ENCODE data around the gene CEBPE.

The CEBPE gene

GRCh38 chr14:23090254-23090636, 28.8 kb downstream of the CEBPE start:
- Histone ChIP-seq H3K4me2 (no peak overlapping the region), H3K4me1 (peaks cover 11 to 68% (median 16%) of the 10 kb centered on the region in 10 experiments), H3K27ac (no peak overlapping the region), H4K20me1 (peaks cover 44 to 83% (median 74%) of the 10 kb centered on the region in 11 experiments; a peak in 21 of 22 replicates), H3K27me3 (no peaks in the 10 kb centered on the region), H3K4me3 (no peak overlapping the region), H3K9ac (peak overlapping the region in 3 of 11 experiments; percentile 7 to 35 (median 22); a peak in 2 of 22 replicates), H3K36me3 (peaks cover 77 to 84% (median 83%) of the 10 kb centered on the region in 11 experiments), H3K9me3 (replicated peaks in 1 of 11) (no peaks in the 10 kb centered on the region)
- TF ChIP-seq Cebpa-rat (IDR thresholded peaks at IDR 0.05) = no peak

DNA sequence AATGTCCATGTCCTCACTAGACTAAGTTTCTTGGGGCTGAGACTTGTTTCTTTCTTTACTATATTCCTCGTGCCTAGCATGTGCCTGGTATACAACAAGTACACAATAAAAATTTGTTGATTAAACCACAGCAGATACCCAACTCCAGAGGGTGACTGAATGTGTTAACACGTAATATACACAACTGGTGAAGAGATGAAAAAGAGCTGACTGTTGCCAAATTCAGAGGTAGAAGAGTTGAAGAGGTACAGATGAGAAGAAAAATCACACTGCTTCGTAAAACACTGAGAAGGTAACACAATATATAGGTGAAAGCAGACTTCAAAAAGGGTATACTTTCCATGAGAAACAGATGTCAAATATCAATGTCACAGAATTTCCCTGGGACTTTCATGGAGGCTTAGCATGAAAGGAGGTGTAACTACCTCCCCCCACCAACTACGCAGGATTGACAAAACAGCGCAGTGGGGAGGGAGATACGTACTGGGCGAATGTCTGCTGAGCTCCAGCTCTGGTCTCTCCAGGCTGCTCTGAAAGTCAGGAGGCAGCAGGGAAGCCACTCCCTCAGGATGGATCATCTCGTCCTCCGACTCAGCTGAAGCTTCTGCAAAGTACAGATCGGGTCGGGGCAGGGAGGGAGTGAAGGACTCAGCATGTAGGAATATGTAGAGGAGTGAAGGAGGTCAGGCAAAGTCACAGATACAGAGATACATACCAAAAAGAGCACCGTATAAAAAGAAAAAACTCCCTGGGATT, 29.4 kb downstream of the CEBPE start:
- Histone ChIP-seq H4K20me1 (peaks cover 44 to 83% (median 74%) of the 10 kb centered on the region in 11 experiments; a peak in 21 of 22 replicates), H3K4me2 (no peak overlapping the region), H3K36me3 (peaks cover 82 to 90% (median 89%) of the 10 kb centered on the region in 11 experiments), H3K4me3 (no peak overlapping the region), H3K4me1 (peaks cover 11 to 73% (median 16%) of the 10 kb centered on the region in 10 experiments), H3K9me3 (replicated peaks in 1 of 11) (no peaks in the 10 kb centered on the region), H3K27me3 (no peaks in the 10 kb centered on the region), H3K9ac (peak overlapping the region in 3 of 11 experiments; percentile 7 to 35 (median 22); a peak in 1 of 22 replicates), H3K27ac (no peak overlapping the region)
- no peak for TF ChIP-seq Cebpa-rat (IDR thresholded peaks at IDR 0.05)

DNA sequence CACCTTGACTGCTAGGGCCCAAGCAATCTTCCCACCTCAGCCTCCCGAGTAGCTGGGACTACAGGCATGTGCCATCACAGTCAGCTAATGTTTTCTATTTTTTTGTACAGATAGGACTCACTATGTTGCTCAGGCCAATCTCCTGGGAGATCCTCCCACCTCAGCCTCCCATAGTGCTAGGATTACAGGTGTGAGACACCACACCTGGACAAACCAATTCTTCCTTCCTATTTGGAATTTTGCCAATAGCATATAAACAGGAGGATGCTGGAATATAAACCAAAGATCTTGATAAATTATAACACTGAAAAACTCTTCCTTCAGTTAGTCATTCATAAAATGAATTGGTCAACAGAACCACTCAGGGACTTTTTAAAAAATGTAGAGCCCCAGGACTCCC, 32.5 kb downstream of the CEBPE start:
- H3K4me1 ChIP-seq = peaks cover 0 to 67% (median 0%) of the 10 kb centered on the region in 10 experiments; a peak in 6 of 20 replicates
- no peaks in the 10 kb centered on the region for H3K27me3 ChIP-seq
- H3K36me3 ChIP-seq = peaks cover 95 to 100% (median 100%) of the 10 kb centered on the region in 11 experiments
- H3K4me2 ChIP-seq = peak overlapping the region in 2 of 11 experiments; percentile 31 to 69; a peak in 3 of 22 replicates
- H3K9me3 ChIP-seq (replicated peaks in 1 of 11) = no peaks in the 10 kb centered on the region
- no peak for TF ChIP-seq Cebpa-rat (IDR thresholded peaks at IDR 0.05)
- peak overlapping the region in 1 of 11 experiments; percentile 37; a peak in 1 of 22 replicates for H3K27ac ChIP-seq
- H4K20me1 ChIP-seq = peaks cover 13 to 81% (median 54%) of the 10 kb centered on the region in 11 experiments; a peak in 20 of 22 replicates
- H3K9ac ChIP-seq = peak overlapping the region in 2 of 11 experiments; percentile 1 to 35; a peak in 1 of 22 replicates
- no peak overlapping the region for H3K4me3 ChIP-seq

- no peak for TF ChIP-seq Cebpa-rat (IDR thresholded peaks at IDR 0.05)
- H3K9ac ChIP-seq = peak overlapping the region in 1 of 11 experiments; percentile 37; a peak in 1 of 22 replicates
- H4K20me1 ChIP-seq = peaks cover 9 to 74% (median 43%) of the 10 kb centered on the region in 11 experiments; a peak in 19 of 22 replicates
- H3K36me3 ChIP-seq = peaks cover 95 to 100% (median 100%) of the 10 kb centered on the region in 11 experiments
- H3K27me3 ChIP-seq = no peaks in the 10 kb centered on the region
- no peak overlapping the region for H3K4me3 ChIP-seq
- H3K9me3 ChIP-seq (replicated peaks in 1 of 11) = no peaks in the 10 kb centered on the region
- peaks cover 0 to 67% (median 0%) of the 10 kb centered on the region in 10 experiments; a peak in 6 of 20 replicates for H3K4me1 ChIP-seq
- peak overlapping the region in 2 of 11 experiments; percentile 34 to 49; a peak in 3 of 22 replicates for H3K27ac ChIP-seq
- peak overlapping the region in 3 of 11 experiments; percentile 29 to 69 (median 38); a peak in 6 of 22 replicates for H3K4me2 ChIP-seq
Measured at GRCh38 chr14:23085458-23085857, 33.6 kb downstream of the CEBPE start.

- peak overlapping the region in 3 of 11 experiments; percentile 57 to 82 (median 64); a peak in 6 of 22 replicates for H3K4me2 ChIP-seq
- H3K27me3 ChIP-seq = no peaks in the 10 kb centered on the region
- peak overlapping the region in 8 of 11 experiments; percentile 17 to 73 (median 46); a peak in 9 of 22 replicates for H3K9ac ChIP-seq
- no peaks in the 10 kb centered on the region for H3K9me3 ChIP-seq (replicated peaks in 1 of 11)
- H3K4me3 ChIP-seq = no peak overlapping the region; a peak in 1 of 20 replicates
- H3K27ac ChIP-seq = peak overlapping the region in 4 of 11 experiments; percentile 43 to 82 (median 74); a peak in 7 of 22 replicates
- TF ChIP-seq Cebpa-rat (IDR thresholded peaks at IDR 0.05) = no peak
- H4K20me1 ChIP-seq = peaks cover 0 to 88% (median 42%) of the 10 kb centered on the region in 11 experiments; a peak in 16 of 22 replicates
- H3K4me1 ChIP-seq = peaks cover 0 to 75% (median 18%) of the 10 kb centered on the region in 10 experiments; a peak in 17 of 20 replicates
- H3K36me3 ChIP-seq = peaks cover 97 to 100% (median 100%) of the 10 kb centered on the region in 11 experiments
Measured at GRCh38 chr14:23080474-23080873, 38.6 kb downstream of the CEBPE start.

- Histone ChIP-seq H3K4me2 (peak overlapping the region in 4 of 11 experiments; percentile 17 to 82 (median 60); a peak in 7 of 22 replicates), H3K9me3 (replicated peaks in 1 of 11) (no peaks in the 10 kb centered on the region), H3K9ac (peak overlapping the region; percentile 6 to 73 (median 33); a peak in 14 of 22 replicates), H3K36me3 (peaks cover 99 to 100% (median 100%) of the 10 kb centered on the region in 11 experiments), H3K27ac (peak overlapping the region in 6 of 11 experiments; percentile 10 to 82 (median 58); a peak in 10 of 22 replicates), H3K4me1 (peaks cover 0 to 68% (median 18%) of the 10 kb centered on the region in 10 experiments; a peak in 17 of 20 replicates), H3K27me3 (no peaks in the 10 kb centered on the region), H3K4me3 (no peak overlapping the region; a peak in 1 of 20 replicates), H4K20me1 (peaks cover 0 to 86% (median 39%) of the 10 kb centered on the region in 11 experiments; a peak in 14 of 22 replicates)
- TF ChIP-seq Cebpa-rat (IDR thresholded peaks at IDR 0.05) = no peak
Measured at GRCh38 chr14:23079716-23080115, 39.3 kb downstream of the CEBPE start.

DNA sequence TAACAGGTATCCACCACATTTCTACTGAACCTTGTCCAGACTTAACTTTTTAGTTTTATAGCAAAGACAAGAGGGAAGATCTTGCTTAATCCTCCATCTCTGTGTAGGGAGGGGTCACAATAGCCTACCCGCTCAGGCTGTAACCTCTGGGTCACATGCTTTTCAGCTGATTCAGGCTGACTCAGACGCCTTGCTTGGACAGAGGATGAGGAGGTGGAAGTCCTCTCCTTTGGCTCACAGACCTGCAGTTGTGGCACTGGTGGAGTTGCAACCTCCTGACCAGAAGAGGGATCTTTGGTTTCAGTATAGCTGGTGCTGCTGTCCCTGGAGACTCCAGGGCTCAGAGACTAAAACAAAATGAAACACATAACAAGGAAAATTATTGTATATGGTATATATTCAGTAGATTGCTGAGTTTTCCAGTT, 40.4 kb downstream of the CEBPE start:
- H4K20me1 ChIP-seq = peaks cover 0 to 77% (median 34%) of the 10 kb centered on the region in 11 experiments; a peak in 14 of 22 replicates
- H3K4me2 ChIP-seq = peak overlapping the region in 4 of 11 experiments; percentile 17 to 82 (median 60); a peak in 8 of 22 replicates
- peaks cover 0 to 61% (median 18%) of the 10 kb centered on the region in 10 experiments; a peak in 17 of 20 replicates for H3K4me1 ChIP-seq
- H3K27ac ChIP-seq = peak overlapping the region in 10 of 11 experiments; percentile 1 to 82 (median 45); a peak in 13 of 22 replicates
- no peak overlapping the region for H3K4me3 ChIP-seq
- no peaks in the 10 kb centered on the region for H3K9me3 ChIP-seq (replicated peaks in 1 of 11)
- no peak for TF ChIP-seq Cebpa-rat (IDR thresholded peaks at IDR 0.05)
- H3K9ac ChIP-seq = peak overlapping the region in 10 of 11 experiments; percentile 11 to 73 (median 42); a peak in 13 of 22 replicates
- no peaks in the 10 kb centered on the region for H3K27me3 ChIP-seq
- H3K36me3 ChIP-seq = peaks cover 99 to 100% (median 100%) of the 10 kb centered on the region in 11 experiments

GRCh38 chr14:23077962-23078361, 41.1 kb downstream of the CEBPE start:
- Histone ChIP-seq H3K9me3 (replicated peaks in 1 of 11) (no peaks in the 10 kb centered on the region), H3K9ac (peak overlapping the region in 9 of 11 experiments; percentile 18 to 73 (median 44); a peak in 14 of 22 replicates), H3K4me3 (no peak overlapping the region), H3K27me3 (no peaks in the 10 kb centered on the region), H4K20me1 (peaks cover 0 to 70% (median 34%) of the 10 kb centered on the region in 11 experiments; a peak in 14 of 22 replicates), H3K4me2 (peak overlapping the region in 3 of 11 experiments; percentile 57 to 82 (median 64); a peak in 6 of 22 replicates), H3K36me3 (peaks cover 99 to 100% (median 100%) of the 10 kb centered on the region in 11 experiments), H3K4me1 (peaks cover 0 to 66% (median 18%) of the 10 kb centered on the region in 10 experiments; a peak in 17 of 20 replicates), H3K27ac (peak overlapping the region in 10 of 11 experiments; percentile 1 to 82 (median 45); a peak in 14 of 22 replicates)
- no peak for TF ChIP-seq Cebpa-rat (IDR thresholded peaks at IDR 0.05)
